NCI-H748 treated with DMSO at 0.1 percent for 48 hours (cell line): ENCODE measurements around the gene HTT.

Experiments used
- DNase-seq: peaks from one replicate; lab custom pipeline; 2025; lab: John Stamatoyannopoulos, UW

Gene HTT

DNA sequence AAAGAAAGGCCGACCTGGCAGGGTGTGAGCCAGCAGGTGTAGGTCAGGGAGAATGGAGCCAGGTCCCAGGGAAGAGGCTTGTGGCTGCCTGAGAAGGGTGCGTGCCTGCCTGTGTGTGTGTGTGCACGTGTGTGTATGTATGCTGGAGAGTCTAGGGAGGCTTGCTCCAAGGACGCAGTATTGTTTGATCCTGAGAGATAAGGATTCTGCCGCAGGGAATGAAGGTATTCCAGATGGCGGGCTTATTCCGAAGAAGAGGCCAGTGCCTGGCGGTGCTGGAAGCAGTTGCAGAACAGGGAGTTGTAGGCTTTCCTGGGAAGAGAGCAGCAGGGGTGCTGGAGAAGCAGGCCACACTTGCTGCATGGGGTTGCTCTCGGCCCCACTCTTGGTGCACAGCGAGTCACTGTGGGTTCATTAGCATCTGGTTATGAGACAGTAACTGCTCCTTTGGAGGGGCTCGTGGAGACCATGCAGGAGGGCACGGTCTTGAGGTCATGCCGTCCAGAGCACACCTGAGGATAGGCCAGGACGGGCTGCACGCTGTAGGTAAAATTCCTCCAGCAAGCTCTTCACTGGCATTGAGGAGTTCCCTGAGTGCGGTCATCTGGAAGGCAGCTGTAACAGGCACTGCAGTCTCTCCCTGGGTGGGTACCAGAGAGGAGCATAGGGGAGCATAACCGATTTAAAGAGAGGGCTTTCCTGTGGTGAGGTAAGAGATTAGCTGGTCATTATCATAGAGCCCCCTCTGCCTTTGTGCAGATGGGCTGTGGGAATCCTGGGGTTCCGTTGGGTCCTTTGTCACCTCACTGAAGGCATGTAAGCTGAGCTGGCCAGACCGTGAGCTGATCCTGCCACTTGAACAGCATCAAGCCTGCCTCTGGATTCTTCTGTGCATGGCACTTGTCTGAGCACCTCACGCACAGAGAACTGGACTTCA is 144.6 kb downstream of the HTT start:
- no peak for DNase-seq

GRCh38 chr4:3219761-3220475 is 145.4 kb downstream of the HTT start:
- no peak for DNase-seq

GRCh38 chr4:3220476-3221183 is 146.1 kb downstream of the HTT start:
- no peak for DNase-seq

DNA sequence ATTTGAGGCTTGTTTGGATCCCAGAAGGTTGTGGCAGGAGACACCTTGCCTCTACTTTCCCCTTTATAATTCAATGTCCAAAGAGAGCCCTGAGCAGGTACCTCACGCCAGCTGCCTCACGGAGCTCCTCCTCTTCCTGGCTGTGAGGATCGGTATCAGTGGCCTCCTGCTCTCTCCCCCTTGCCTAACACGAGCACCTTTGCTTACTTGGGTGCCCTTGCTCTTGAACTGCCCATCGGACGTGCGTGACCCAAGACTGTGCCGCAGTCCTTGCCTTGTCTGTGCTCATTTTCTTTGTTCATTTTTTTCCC is 146.7 kb downstream of the HTT start:
- no peak for DNase-seq

GRCh38 chr4:3221996-3222395 is 147.5 kb downstream of the HTT start:
- no peak for DNase-seq

DNA sequence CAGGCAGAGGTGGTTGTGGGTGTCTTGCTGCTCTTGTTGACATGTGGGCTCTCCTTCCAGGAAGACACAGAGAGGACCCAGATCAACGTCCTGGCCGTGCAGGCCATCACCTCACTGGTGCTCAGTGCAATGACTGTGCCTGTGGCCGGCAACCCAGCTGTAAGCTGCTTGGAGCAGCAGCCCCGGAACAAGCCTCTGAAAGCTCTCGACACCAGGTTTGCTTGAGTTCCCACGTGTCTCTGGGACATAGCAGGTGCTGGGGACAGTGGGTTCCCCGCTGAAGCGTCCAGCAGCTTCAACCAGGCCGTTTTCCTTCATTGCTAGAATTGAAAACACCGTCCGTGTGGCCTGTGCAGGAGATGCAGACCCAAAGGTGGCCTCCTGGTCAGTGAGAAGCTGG is 148.9 kb downstream of the HTT start:
- DNase-seq, result no peak

DNA sequence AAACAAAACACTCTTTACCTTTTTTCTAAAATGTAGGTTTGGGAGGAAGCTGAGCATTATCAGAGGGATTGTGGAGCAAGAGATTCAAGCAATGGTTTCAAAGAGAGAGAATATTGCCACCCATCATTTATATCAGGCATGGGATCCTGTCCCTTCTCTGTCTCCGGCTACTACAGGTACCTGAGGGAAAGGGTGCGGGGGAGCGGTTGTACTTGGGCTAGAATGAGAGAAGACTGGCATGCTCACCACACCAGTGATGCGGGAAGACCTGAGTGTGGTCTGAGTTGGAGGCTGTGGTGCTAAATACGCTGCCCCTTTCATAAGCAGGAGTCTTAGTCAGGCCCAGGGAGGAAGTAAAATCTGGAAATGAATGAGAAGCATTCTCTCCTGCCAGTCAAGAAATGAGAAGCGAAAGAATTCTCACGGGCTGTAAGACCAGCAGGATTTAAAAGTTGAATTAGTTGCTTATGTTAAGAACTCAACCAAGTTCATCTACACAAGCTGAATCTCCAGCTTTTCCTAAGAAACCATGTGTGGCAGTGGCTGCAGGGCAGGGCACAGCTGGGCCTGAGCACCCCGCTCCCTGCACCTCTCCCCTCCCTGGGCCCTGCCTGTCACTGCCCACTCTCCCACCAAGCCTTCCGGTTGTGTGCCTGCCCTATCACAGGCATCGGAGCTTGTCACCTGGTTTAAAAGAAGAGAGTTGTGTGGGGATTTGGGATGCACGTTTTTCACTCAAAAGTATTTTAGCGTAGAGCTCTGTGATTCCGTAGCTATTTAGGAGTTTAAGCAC is 149.7 kb downstream of the HTT start:
- DNase-seq, result no peak

- no peak for DNase-seq
Measured at GRCh38 chr4:3225071-3225850, 150.8 kb downstream of the HTT start.

GRCh38 chr4:3225936-3226335 is 151.5 kb downstream of the HTT start:
- DNase-seq, result no peak

- no peak for DNase-seq
Measured at GRCh38 chr4:3226467-3226866, 152.0 kb downstream of the HTT start.

DNA sequence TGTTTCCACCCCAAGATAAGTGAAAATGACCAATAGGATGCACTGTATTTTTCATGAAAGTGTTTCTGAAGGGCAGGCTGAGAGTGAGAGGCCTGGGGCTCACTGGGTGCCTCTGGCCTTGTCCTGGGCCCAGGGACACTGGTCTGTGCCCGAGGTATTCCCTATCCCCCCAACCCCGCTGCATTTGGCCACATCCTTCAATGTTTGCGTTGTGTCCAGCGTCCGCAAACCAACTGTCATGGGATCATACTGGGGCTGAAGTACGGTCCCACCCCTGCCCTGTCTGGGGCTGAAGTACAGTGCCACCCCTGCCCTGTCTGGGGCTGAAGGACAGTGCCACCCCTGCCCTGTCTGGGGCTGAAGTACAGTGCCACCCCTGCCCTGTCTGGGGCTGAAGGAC is 152.5 kb downstream of the HTT start:
- DNase-seq, result no peak

DNA sequence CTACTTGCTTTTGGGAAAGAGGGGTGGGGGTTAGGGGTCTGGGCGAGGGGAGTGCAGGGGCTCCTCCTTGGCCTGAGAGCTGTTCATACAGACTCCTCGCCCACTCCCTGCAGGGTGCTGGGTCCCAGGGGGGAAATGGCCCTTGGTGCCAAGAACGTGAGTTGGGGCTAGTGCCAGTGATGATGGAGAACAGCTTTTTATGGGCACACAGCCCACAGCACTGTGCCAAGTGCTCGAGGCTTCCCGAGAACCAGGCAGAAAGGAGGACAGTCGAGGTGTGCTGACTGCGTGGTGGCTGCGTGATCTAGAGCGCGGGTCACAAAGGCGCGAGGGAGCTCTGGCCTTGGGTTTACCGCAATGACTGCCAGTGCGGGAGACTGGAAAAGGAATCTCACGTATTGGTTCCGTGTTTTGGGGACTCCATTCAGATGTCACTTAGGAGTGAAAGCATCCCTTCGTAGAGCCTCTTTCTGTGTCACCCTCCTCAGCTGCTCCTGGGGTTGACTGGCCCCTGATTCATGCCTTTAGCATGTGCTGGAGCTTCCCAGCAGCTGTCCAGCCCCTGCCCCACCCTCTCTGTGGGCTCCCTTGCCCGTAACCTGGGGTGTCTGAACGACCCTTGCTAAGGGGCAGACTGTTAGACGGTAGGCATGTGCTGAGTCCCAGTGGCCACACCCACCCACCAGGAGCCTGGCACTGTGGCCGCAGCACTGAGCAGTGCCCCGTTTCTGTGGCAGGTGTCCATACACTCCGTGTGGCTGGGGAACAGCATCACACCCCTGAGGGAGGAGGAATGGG is 153.6 kb downstream of the HTT start:
- DNase-seq, result no peak

DNA sequence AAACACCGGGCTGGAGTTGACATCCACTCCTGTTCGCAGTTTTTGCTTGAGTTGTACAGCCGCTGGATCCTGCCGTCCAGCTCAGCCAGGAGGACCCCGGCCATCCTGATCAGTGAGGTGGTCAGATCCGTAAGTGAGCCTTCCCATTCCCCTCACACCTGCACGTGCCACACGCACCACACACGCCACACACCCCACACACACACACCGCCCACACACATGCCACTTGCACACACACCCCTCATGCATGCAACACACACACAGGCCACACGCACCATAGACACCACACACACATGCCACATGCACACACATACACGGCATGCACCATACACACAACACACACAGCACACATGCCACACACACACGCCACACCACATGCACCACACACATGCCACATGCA is 154.4 kb downstream of the HTT start:
- DNase-seq, result no peak

DNA sequence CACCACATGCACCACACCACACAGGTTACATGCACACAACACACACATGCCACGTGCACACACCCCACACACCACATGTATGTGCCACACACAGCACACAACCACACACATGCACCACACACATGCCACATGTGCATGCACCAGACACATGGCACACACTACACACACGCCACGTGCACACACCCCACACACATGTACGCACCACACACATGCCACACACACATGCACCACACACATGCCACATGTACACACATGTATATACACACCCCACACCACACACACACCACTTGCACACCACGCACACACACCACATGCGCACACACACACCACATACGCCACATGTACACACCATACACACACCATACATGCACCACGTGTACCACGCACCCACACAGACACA is 154.8 kb downstream of the HTT start:
- DNase-seq, result no peak

GRCh38 chr4:3229964-3230363 is 155.5 kb downstream of the HTT start:
- DNase-seq, result no peak

DNA sequence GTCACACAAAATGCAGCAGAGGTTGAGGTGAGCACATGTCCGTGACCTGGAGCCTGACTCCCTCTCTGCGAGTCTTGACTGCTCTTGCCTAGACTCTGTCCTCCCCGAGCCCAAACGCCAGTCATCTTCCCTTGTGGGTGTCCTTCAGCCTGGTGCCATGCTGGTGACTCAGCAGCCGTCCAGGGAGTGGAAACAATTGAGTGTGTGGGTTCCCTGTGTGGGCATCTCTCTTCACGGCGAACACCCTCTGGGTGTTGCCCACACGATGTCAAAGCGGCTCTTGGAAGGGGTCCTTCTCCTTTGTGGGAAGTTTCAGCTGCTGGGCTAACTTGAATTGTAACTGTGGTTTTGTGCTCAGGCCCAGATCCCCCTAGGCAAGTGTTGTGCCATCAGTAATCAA is 157.0 kb downstream of the HTT start:
- DNase-seq, result no peak

DNA sequence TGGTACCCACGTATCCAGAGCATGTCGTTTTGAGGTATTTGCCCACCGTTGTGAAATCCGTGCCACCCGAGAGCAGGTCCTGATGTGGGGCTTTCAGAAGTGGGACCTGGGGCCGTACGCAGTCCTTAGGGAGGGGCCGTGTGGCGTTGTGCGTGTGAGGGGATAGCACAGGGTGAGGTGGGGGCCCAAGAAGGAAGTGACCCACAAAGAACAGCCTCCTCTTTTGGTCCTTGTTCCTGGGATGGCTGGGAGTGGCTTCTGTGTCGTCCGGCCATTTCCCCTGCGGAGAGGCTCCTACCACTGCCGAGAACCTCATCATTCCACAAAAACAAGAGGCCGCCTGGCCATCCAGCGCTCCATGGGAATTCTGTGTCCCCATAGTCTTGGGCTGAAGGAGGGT is 157.5 kb downstream of the HTT start:
- no peak for DNase-seq

DNA sequence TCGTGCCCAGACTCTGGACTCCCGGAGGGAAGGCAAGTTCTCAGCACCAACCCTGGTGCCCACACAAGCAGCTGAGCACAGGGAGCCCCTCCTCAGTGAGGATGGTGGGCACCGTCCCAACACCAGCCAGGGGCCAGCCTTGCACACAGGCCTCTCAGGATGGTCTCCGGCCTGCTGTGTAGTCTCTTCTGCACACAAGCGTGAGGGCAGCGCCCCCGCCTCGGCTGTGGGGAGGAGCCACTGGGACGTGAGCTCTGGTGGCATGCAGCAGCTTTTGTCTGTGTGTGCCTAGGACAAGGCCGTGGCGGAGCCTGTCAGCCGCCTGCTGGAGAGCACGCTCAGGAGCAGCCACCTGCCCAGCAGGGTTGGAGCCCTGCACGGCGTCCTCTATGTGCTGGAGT is 158.4 kb downstream of the HTT start:
- DNase-seq, result no peak

GRCh38 chr4:3233391-3234071 is 159.1 kb downstream of the HTT start:
- no peak for DNase-seq
